Neural progenitor cell (in vitro differentiated cells): ENCODE measurements around the gene HSPA12B.

Experiments used
- CTCF ChIP-seq: fragments of 200-600 bp; sonication (generic); IDR thresholded peaks from 2 replicates; pipeline ENCODE4 v1.5.1; 2017; ENCODE audit warnings: antibody characterized with exemption, mild to moderate bottlenecking
- EZH2 ChIP-seq: fragments of 200-600 bp; sonication (generic); IDR thresholded peaks from 2 replicates; pipeline ENCODE4 v1.6.1; 2017; ENCODE audit warnings: antibody characterized with exemption, mild to moderate bottlenecking, moderate library complexity
- EZH2phosphoT487 ChIP-seq: fragments of 200-600 bp; sonication (generic); IDR thresholded peaks from 2 replicates; pipeline ENCODE4 v1.6.1; 2017; ENCODE audit warnings: antibody characterized with exemption

GRCh38 chr20:3735768-3736167 is 3.3 kb downstream of the HSPA12B start:
- no peak for TF ChIP-seq CTCF
- no peak for TF ChIP-seq EZH2phosphoT487
- TF ChIP-seq EZH2, result no peak
